Measurements from ENCODE around the gene AMZ1.

DNA sequence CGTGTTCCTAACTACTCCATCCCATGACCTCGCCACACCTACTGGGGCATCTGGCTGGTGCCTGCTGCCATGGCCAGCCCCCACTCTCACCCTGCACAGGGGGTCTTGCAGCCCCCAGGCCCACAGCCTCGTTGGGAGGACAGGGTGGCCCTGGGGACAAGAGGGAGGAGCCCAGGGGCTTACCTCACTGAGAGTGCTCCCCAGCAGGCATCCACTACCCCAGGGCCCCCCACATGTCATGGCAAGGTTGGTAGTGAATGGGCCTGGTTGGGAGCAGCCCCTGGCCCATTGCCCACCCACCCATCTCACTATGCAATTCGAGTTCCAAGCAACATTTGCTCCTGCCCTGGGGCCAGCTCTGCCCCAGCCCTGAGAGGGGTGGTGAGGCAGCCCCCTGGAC lies 24.0 kb upstream of the AMZ1 start:
- TF ChIP-seq, protein P1, sequence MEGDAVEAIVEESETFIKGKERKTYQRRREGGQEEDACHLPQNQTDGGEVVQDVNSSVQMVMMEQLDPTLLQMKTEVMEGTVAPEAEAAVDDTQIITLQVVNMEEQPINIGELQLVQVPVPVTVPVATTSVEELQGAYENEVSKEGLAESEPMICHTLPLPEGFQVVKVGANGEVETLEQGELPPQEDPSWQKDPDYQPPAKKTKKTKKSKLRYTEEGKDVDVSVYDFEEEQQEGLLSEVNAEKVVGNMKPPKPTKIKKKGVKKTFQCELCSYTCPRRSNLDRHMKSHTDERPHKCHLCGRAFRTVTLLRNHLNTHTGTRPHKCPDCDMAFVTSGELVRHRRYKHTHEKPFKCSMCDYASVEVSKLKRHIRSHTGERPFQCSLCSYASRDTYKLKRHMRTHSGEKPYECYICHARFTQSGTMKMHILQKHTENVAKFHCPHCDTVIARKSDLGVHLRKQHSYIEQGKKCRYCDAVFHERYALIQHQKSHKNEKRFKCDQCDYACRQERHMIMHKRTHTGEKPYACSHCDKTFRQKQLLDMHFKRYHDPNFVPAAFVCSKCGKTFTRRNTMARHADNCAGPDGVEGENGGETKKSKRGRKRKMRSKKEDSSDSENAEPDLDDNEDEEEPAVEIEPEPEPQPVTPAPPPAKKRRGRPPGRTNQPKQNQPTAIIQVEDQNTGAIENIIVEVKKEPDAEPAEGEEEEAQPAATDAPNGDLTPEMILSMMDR (IDR thresholded peaks at IDR 0.05) = no peak
- no peak for TF ChIP-seq POLR2A (IDR thresholded peaks at IDR 0.05)
